ENCODE measurements around the gene CDAN1.

Gene CDAN1

DNA sequence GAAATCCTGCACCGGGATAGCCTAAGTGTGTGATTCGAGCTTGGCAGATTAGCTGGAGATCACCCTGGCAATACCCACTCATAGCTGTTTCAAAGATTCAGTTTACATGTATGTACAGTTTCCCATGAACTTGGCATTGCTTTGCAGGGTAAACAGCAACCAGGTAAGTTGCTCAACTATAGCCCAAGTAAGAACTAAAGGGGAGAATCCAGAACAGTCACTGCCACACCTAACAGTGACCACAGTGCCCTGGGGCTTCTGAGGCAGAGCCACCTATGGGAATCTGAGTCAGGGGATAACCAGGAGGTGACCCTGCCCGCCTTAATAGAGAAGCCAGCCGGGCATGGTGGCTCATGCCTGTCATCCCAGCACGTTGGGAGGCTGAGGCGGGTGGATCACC, 15.9 kb downstream of the CDAN1 start:
- DNase-seq (ENCODE audit: low read depth): no peak
- no peak overlapping the region for H3K4me3 ChIP-seq (ENCODE audit: low read length)
- TF ChIP-seq, protein P1, sequence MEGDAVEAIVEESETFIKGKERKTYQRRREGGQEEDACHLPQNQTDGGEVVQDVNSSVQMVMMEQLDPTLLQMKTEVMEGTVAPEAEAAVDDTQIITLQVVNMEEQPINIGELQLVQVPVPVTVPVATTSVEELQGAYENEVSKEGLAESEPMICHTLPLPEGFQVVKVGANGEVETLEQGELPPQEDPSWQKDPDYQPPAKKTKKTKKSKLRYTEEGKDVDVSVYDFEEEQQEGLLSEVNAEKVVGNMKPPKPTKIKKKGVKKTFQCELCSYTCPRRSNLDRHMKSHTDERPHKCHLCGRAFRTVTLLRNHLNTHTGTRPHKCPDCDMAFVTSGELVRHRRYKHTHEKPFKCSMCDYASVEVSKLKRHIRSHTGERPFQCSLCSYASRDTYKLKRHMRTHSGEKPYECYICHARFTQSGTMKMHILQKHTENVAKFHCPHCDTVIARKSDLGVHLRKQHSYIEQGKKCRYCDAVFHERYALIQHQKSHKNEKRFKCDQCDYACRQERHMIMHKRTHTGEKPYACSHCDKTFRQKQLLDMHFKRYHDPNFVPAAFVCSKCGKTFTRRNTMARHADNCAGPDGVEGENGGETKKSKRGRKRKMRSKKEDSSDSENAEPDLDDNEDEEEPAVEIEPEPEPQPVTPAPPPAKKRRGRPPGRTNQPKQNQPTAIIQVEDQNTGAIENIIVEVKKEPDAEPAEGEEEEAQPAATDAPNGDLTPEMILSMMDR (conservative IDR thresholded peaks at IDR 0.05; ENCODE audit: low read length): no peak

DNA sequence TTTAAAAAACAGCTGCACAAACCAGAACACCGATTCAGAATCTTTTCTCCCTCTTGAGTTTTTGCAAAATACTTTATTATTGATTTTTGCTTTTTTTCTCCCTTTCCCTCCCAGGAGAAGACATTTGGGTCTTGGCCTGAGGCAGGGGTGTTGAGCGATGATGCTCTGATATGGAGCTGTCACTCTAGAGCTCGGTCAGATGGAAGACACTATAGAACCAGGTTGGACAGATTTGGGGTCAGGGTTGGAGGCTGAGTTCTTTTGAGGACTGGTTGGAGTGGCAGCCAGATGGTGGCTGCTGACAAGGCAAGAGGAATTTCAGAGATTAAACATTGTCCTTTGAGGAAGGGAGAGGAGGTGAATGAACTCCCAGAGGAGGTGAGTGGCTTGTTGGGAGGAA, 16.9 kb downstream of the CDAN1 start:
- TF ChIP-seq, protein P1 (conservative IDR thresholded peaks at IDR 0.05; ENCODE audit: low read length): no peak
- no peak for DNase-seq (ENCODE audit: low read depth)
- H3K4me3 ChIP-seq (ENCODE audit: low read length): no peak overlapping the region

DNA sequence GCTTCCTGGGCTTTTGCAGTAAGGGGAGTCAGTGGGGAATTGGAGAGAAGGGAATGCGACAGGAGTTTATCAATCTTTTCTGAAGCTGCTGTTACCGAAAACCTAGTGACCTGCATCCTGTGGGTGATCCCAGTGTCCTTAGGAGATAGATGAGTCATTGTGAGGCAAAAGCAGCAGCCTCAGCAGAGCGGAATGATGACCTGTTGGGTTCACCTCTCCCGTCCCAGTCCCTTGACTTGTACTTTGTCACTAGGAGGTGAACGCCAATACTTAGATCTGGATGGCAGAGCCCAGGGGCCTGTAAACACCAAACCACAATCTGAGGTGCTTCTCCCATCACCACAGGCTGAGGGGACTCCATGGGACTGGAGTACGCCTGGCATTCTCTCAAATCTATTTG, 17.9 kb downstream of the CDAN1 start:
- no peak overlapping the region for H3K4me3 ChIP-seq (ENCODE audit: low read length)
- TF ChIP-seq, protein P1 (conservative IDR thresholded peaks at IDR 0.05; ENCODE audit: low read length): no peak
- DNase-seq (ENCODE audit: low read depth): no peak

DNA sequence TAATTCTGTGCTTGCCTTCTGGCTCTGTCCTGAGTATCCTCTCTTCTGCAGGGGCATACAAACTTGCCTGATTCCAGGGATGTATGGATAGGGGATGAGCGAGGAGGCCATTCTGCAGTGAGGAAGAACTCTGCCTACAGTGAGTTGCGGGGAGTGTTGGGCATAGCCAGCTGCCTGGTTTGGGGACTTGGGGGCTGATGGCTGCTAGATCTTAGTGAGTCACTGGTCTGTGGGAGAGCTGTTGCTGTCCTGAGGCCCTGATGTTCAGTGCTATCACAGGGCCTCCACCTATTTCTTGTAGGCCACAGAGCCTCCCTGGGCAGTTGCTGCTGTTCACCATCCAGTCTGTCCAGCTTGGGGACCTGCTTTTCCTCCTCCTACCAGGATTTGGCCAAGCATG, 20.3 kb downstream of the CDAN1 start:
- TF ChIP-seq, protein P1 (conservative IDR thresholded peaks at IDR 0.05; ENCODE audit: low read length): no peak
- peak; percentile 7 for DNase-seq (ENCODE audit: low read depth)
- H3K4me3 ChIP-seq (ENCODE audit: low read length): no peak overlapping the region

DNA sequence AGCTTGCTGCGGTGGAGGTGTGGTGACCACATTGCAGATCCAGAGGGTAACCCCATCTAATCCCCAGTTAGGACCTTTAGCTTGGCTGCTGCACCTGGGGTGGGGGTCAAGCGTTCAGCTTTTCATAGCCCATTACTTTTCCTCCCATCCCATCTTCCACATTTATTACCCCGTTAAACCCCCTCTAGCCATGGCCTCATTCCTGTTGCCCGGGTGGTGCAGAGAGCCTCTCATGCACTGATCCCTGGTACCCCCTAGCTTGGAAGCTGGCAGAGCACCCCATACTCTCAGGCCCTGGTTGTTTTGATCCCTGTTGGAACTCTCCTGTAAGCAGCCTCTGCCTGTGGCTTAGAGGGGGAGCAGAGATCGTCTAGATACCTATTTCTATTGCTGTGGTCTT, 20.8 kb downstream of the CDAN1 start:
- TF ChIP-seq, protein P1 (conservative IDR thresholded peaks at IDR 0.05; ENCODE audit: low read length): no peak
- no peak for DNase-seq (ENCODE audit: low read depth)
- H3K4me3 ChIP-seq (ENCODE audit: low read length): no peak overlapping the region

DNA sequence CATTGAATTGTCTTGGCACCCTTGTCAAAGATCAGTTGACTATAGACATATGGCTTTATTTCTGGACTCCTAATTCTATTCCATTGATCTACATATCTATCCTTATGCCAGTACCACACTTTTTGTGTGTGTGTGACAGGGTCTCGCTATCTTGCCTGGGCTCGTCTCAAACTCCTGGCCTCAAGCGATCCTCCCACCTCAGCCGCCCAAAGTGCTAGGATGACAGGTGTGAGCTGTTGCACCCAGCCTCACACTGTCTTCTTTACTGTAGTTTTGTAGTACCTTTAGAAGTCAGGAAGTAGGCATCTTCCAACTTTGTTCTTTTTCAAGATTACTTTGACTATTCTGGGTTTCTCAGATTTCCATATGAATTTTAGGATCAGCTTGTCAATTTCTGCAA, 24.3 kb downstream of the CDAN1 start:
- TF ChIP-seq, protein P1 (conservative IDR thresholded peaks at IDR 0.05; ENCODE audit: low read length): no peak
- no peak overlapping the region for H3K4me3 ChIP-seq (ENCODE audit: low read length)
- DNase-seq (ENCODE audit: low read depth): no peak

DNA sequence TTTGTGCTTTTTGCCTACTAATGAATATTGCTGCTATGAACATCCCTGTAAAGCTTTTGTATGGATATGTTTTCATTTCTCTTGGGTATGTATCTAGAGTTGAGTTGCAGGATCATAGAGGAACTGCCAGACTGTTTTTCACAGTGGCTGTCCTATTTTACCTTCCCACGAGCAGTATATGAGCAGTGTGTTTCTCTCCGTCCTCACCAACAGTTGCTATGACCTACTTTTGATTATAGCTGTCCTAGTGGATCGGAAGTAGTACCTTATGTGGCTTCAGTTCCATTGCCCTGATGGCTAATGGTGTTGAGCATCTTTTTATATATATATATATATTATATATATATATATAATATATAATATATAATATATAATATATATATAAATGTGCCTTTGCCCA, 25.2 kb downstream of the CDAN1 start:
- DNase-seq (ENCODE audit: low read depth): no peak
- no peak overlapping the region for H3K4me3 ChIP-seq (ENCODE audit: low read length)
- TF ChIP-seq, protein P1 (conservative IDR thresholded peaks at IDR 0.05; ENCODE audit: low read length): no peak
